ENCODE measurements around the gene BLM.

BLM gene

DNA sequence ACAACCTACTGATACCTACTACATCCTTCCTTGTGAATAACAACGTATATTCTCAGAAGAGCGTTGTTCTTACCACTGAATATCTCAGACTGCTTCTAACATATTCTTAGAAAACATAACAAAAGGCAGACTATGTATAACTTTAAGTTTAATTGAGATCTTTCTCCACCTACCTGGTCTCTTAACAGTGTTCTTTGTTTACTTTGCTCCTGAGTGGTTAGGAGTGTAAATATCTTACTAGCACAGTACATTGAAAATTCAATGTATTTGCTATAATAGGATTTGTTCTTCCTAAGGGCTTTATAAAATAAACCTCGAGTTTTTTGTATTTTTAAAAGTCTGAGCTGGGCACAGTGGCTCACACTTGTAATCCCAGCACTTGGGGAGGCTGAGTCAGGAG, 7.9 kb upstream of the BLM start:
- H3K9me2 ChIP-seq (replicated peaks; ENCODE audit: low read depth, low read length), result no peaks in the 10 kb centered on the region
- H3K4me2 ChIP-seq (ENCODE audit: low read depth, low read length, poor library complexity, severe bottlenecking), result no peak overlapping the region
- no peaks in the 10 kb centered on the region for H3K79me2 ChIP-seq (ENCODE audit: insufficient read depth, low read length)
- H3K36me3 ChIP-seq (ENCODE audit: insufficient read depth, low read length), result no peaks in the 10 kb centered on the region
- no peaks in the 10 kb centered on the region for H3K27me3 ChIP-seq (ENCODE audit: insufficient read depth, low read length, poor library complexity, severe bottlenecking)
- H3K9me3 ChIP-seq (ENCODE audit: insufficient read depth, low read depth, low read length), result no peaks in the 10 kb centered on the region
- TF ChIP-seq EZH2phosphoT487 (IDR thresholded peaks at IDR 0.05; ENCODE audit: borderline replicate concordance), result no peak
- TF ChIP-seq, protein P1, sequence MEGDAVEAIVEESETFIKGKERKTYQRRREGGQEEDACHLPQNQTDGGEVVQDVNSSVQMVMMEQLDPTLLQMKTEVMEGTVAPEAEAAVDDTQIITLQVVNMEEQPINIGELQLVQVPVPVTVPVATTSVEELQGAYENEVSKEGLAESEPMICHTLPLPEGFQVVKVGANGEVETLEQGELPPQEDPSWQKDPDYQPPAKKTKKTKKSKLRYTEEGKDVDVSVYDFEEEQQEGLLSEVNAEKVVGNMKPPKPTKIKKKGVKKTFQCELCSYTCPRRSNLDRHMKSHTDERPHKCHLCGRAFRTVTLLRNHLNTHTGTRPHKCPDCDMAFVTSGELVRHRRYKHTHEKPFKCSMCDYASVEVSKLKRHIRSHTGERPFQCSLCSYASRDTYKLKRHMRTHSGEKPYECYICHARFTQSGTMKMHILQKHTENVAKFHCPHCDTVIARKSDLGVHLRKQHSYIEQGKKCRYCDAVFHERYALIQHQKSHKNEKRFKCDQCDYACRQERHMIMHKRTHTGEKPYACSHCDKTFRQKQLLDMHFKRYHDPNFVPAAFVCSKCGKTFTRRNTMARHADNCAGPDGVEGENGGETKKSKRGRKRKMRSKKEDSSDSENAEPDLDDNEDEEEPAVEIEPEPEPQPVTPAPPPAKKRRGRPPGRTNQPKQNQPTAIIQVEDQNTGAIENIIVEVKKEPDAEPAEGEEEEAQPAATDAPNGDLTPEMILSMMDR (conservative IDR thresholded peaks at IDR 0.05; ENCODE audit: low read length), result no peak
- no peak overlapping the region for H3K9ac ChIP-seq (ENCODE audit: low read depth, low read length, poor library complexity, severe bottlenecking)
- no peak overlapping the region for H3K4me3 ChIP-seq (ENCODE audit: low read length, poor library complexity, severe bottlenecking)
- no peaks in the 10 kb centered on the region for H4K20me1 ChIP-seq (ENCODE audit: insufficient read depth, low read length, poor library complexity, severe bottlenecking)
- no peaks in the 10 kb centered on the region for H3F3A ChIP-seq (ENCODE audit: low read depth)
- no peak overlapping the region for H2AFZ ChIP-seq (ENCODE audit: low read length)
- no peaks in the 10 kb centered on the region for H3K4me1 ChIP-seq (ENCODE audit: insufficient read depth, low read length, poor library complexity, severe bottlenecking)

DNA sequence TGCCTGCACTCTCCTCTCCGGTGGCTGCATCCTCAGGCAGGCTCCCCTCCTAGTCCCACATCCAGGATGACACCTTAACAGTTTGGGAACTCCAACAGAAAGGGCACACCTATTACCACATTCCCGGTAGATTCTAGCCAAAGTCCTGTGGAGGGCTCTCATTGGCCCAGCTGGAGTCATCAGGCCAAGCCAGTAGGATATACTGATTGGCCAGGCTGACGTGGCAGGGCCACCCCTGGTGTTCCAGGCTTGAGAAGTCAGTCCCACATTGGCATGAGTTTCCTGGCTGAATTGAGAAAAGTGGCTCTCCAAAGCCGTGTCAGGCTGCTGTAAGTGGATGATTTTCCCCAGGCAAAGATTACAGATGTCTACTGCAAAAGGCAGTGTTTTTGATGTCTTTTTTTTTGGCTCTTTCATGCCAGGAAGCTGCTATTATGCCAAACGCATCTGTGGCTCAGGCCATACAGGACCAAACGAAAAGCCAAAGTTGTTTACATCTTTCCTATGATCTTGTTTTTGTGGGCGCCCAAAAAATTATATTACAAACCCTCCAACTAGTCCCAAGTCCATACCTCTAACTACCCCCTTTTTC, 6.6 kb upstream of the BLM start:
- Histone ChIP-seq H3K4me3 (ENCODE audit: low read length, poor library complexity, severe bottlenecking) (no peak overlapping the region), H3K4me1 (ENCODE audit: insufficient read depth, low read length, poor library complexity, severe bottlenecking) (no peaks in the 10 kb centered on the region), H3K9me3 (ENCODE audit: insufficient read depth, low read depth, low read length) (no peaks in the 10 kb centered on the region), H3F3A (ENCODE audit: low read depth) (no peaks in the 10 kb centered on the region), H3K36me3 (ENCODE audit: insufficient read depth, low read length) (no peaks in the 10 kb centered on the region), H3K27me3 (ENCODE audit: insufficient read depth, low read length, poor library complexity, severe bottlenecking) (no peaks in the 10 kb centered on the region), H3K79me2 (ENCODE audit: insufficient read depth, low read length) (no peaks in the 10 kb centered on the region), H3K9ac (ENCODE audit: low read depth, low read length, poor library complexity, severe bottlenecking) (no peak overlapping the region), H4K20me1 (ENCODE audit: insufficient read depth, low read length, poor library complexity, severe bottlenecking) (no peaks in the 10 kb centered on the region), H2AFZ (ENCODE audit: low read length) (no peak overlapping the region), H3K9me2 (replicated peaks; ENCODE audit: low read depth, low read length) (no peaks in the 10 kb centered on the region), H3K4me2 (ENCODE audit: low read depth, low read length, poor library complexity, severe bottlenecking) (no peak overlapping the region)
- TF ChIP-seq, protein P1 (conservative IDR thresholded peaks at IDR 0.05; ENCODE audit: low read length), result no peak

DNA sequence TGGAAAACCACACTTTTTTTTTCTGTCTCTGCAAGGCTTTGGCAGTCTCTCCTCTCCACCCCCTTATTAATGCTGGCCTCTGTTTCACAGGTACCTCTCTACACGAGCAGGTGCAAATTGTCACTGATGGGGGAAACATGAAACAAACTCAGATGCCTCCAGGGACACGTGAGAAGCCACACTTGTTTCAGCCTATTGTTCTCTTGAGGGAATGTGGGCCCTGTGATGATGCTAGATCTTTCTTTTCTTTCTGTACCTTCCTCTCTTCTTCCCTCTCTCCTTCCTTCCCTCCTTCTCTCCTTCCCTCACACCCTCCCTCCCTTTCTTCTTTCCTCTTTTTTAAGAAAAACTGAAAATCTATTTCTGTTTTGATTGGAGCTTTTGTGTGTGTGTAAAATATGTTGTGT, 5.7 kb upstream of the BLM start:
- TF ChIP-seq, protein P1 (conservative IDR thresholded peaks at IDR 0.05; ENCODE audit: low read length), result no peak
- no peak for TF ChIP-seq EZH2phosphoT487 (IDR thresholded peaks at IDR 0.05; ENCODE audit: borderline replicate concordance)
- H3K9ac ChIP-seq (ENCODE audit: low read depth, low read length, poor library complexity, severe bottlenecking), result no peak overlapping the region
- peaks cover 8% of the 10 kb centered on the region for H3K79me2 ChIP-seq (ENCODE audit: insufficient read depth, low read length)
- no peaks in the 10 kb centered on the region for H3F3A ChIP-seq (ENCODE audit: low read depth)
- H4K20me1 ChIP-seq (ENCODE audit: insufficient read depth, low read length, poor library complexity, severe bottlenecking), result no peaks in the 10 kb centered on the region
- no peaks in the 10 kb centered on the region for H3K36me3 ChIP-seq (ENCODE audit: insufficient read depth, low read length)
- H3K9me2 ChIP-seq (replicated peaks; ENCODE audit: low read depth, low read length), result no peaks in the 10 kb centered on the region
- H3K27me3 ChIP-seq (ENCODE audit: insufficient read depth, low read length, poor library complexity, severe bottlenecking), result no peaks in the 10 kb centered on the region
- no peaks in the 10 kb centered on the region for H3K9me3 ChIP-seq (ENCODE audit: insufficient read depth, low read depth, low read length)
- peaks cover 7% of the 10 kb centered on the region for H3K4me1 ChIP-seq (ENCODE audit: insufficient read depth, low read length, poor library complexity, severe bottlenecking)
- no peak overlapping the region for H2AFZ ChIP-seq (ENCODE audit: low read length)
- H3K4me3 ChIP-seq (ENCODE audit: low read length, poor library complexity, severe bottlenecking), result no peak overlapping the region
- H3K4me2 ChIP-seq (ENCODE audit: low read depth, low read length, poor library complexity, severe bottlenecking), result no peak overlapping the region
